Activated CD8-positive, alpha-beta memory T cell treated with anti-CD3 and anti-CD28 coated beads for 24 hours (primary cell): Measurements from ENCODE around the gene DAGLA.

ENCODE experiments used
- DNase-seq: peaks from one replicate; pipeline ENCODE4 v3.0.0-alpha.2; 2020

The DAGLA gene

GRCh38 chr11:61752117-61752924, 72.1 kb downstream of the DAGLA start, which contains the start of gene MYRF:
MYRF (plus strand) TSS chr11:61752636; CDS start chr11:61752745, 109 bp downstream.
- DNase-seq = peak; percentile 87

GRCh38 chr11:61752925-61753521, 72.8 kb downstream of the DAGLA start:
- DNase-seq = no peak

GRCh38 chr11:61753672-61754071, 73.5 kb downstream of the DAGLA start:
- DNase-seq = no peak

- no peak for DNase-seq
These were observed 74.6 kb downstream of the DAGLA start for GRCh38 chr11:61754534-61755482.

GRCh38 chr11:61756147-61756451, 75.9 kb downstream of the DAGLA start:
- no peak for DNase-seq

- DNase-seq = peak; percentile 73
These were observed 76.4 kb downstream of the DAGLA start for GRCh38 chr11:61756452-61757212.

- no peak for DNase-seq
These were observed 77.1 kb downstream of the DAGLA start for GRCh38 chr11:61757213-61757862.

GRCh38 chr11:61760946-61761345, 80.8 kb downstream of the DAGLA start:
- no peak for DNase-seq

GRCh38 chr11:61761440-61762222, 81.4 kb downstream of the DAGLA start:
- no peak for DNase-seq

- no peak for DNase-seq
These were observed 82.0 kb downstream of the DAGLA start for GRCh38 chr11:61762223-61762615.

GRCh38 chr11:61762798-61763197, 82.6 kb downstream of the DAGLA start:
- no peak for DNase-seq

- DNase-seq = no peak
These were observed 83.9 kb downstream of the DAGLA start for GRCh38 chr11:61763930-61764605.

- no peak for DNase-seq
These were observed 84.5 kb downstream of the DAGLA start for GRCh38 chr11:61764606-61765260.

- DNase-seq = no peak
These were observed 85.5 kb downstream of the DAGLA start for GRCh38 chr11:61765550-61766253.

GRCh38 chr11:61766353-61766841, 86.2 kb downstream of the DAGLA start:
- no peak for DNase-seq

- no peak for DNase-seq
These were observed 88.3 kb downstream of the DAGLA start for GRCh38 chr11:61768376-61769076.

- DNase-seq = no peak
These were observed 89.2 kb downstream of the DAGLA start for GRCh38 chr11:61769169-61769920.
